HG03558 (cell line): ENCODE data around the gene RGS19.

ENCODE experiments used
- ATAC-seq: cut with Tn5 transposase; IDR thresholded peaks from one replicate; pipeline ENCODE4 v1.9.1; 2021; ENCODE audit warnings: moderate number of reproducible peaks; ENCODE audit not compliant: unreplicated experiment; ENCODE audit errors: extremely low read depth

The RGS19 gene

DNA sequence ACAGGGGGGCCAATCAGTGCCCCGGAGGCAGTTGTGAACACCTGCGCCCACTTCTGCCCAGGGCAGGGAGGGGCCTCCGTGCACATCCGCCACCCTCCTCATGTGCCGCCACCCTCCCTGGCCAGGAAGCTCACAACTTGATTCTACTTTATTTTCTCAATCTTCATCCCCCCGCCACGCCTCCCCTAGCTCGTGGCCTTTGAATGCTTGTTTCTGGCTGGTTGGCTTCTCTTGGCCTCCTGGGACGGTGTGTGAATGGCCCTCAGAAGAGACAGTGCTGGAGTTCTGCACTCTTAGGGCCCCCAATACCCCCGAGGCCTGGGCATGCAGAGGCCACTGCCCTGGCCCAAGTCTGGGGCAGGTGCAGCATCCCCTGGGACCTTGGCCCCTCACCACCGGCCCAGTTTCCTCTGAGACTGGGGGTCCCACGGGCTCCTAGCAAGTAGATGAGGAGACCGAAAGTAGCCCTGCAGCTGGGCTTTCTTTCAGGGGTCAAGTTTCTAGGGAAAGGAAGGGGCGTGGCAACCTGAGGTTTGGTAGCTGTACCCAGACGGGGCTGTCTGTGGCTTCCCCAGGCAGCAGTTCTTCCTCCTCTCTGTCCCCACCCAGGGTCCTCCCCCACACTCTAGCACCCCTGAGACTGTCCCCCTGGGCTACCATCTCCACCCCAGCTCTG, 1.3 kb downstream of the RGS19 start:
- no peak for ATAC-seq

GRCh38 chr20:64077541-64077875, 1.8 kb downstream of the RGS19 start:
- no peak for ATAC-seq

DNA sequence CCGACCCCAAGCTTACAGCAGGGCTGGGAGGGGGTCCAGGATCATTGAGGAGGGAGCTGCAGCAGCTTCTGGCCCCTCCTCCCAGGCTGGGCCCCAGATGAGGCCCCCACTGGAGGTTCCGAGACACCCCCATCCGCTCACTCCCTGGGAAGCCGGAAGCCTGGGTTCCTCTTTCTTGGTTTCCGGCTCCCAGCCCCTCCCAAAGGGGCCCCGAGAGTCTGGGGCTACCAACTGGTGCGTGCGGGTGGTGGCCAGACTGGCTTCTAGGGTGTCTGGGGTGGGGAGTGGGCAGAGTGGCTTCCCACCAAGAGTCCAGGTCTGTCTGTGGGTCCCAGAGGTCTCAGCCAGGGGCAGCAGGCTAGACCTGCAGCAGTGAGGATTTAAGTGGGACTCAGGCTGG, 2.2 kb downstream of the RGS19 start:
- ATAC-seq, result no peak

DNA sequence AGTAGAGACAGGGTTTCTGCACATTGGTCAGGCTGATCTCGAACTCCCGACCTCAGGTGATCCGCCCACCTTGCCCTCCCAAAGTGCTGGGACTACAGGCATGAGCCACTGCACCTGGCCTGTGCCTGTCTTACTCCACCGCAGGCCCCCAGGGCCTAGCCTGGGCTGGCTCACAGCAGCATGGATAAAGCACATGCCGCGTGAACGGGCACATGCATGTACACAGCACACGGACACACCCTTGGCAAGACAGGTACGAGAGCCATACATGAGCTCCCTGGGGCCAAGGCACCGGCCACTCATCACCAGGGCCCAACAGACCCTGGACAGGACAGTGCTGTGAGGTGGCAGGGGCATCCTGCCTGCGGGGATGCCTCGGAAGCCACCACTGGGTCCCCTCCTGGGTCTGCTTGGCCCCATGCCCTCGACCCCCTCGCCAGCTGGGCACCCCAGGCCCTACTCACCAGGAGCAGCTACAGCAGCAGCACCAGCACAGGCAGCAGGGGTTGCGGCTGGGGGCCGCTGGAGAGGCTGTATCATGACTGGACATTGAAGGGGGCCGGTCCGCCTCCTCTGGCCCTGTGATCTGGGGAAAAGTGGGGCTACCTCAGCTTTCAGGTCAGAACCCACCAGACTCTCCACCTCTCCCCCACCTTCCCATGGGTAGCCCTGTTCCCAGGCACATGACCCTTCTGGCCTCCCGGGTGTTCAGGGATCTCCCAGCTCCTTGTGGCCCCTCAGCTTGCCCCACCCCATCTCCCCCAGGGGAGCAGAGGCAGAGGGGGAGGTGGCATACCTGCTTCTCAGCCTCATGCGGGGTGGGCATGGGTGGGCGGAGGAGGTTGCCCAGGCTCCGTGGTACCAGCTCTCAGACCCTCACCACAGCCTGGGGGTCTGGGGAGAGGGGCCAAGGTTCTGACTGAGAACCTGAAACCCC, 3.0 kb downstream of the RGS19 start:
- no peak for ATAC-seq

- no peak for ATAC-seq
Measured at GRCh38 chr20:64075556-64075955, 3.8 kb downstream of the RGS19 start.

DNA sequence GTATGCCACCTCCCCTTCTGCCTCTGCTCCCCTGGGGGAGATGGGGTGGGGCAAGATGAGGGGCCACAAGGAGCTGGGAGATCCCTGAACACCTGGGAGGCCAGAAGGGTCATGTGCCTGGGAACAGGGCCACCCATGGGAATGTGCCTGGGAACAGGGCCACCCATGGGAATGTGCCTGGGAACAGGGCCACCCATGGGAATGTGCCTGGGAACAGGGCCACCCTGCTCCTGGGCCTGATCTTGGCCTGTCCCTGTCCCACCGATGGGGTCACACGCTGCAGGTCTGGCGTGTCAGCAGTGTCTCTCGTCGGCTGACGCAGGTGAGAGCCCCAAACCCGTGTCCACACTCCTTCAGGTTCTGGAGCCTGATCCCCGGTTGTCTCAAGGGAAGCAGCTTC, 4.4 kb downstream of the RGS19 start:
- ATAC-seq, result no peak

- no peak for ATAC-seq
Measured at GRCh38 chr20:64074184-64074789, 5.0 kb downstream of the RGS19 start.

DNA sequence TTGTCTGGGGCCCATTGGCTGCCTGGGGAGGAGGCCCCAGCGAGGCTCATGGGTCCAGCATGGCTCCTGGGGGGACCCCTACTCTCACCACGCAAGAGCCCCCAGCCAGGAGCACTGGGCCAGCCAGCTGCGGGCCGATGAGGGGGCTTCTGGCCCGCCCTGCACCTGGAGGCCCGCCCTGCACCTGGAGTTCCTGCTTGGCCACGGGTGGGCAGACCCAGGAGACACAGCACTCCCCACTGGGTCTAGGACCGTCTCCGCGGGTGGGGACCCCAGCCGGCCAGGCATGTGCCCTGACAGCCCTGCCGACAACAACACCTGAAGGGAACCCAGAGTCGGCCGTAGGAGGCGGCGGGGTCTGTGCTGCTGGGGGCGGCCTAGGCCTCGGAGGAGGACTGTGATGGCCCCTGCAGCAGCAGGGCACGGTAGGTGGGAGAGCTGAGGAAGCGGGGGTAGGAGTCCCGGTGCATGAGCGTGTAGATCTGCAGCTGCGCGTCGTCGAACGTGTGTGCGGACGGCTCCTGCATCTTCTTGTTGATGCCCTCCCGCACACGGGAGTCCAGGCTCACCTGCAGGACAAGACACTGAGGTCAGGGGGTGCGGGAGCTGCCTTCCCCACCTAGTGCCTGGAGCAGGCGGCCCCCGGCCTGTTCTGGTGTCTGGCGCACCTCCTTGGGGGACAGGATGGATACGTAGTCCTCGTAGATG, 5.7 kb downstream of the RGS19 start:
- ATAC-seq, result no peak

- no peak for ATAC-seq
Measured at GRCh38 chr20:64072498-64073063, 6.7 kb downstream of the RGS19 start.

GRCh38 chr20:64071341-64072332, 7.7 kb downstream of the RGS19 start:
- ATAC-seq, result no peak

DNA sequence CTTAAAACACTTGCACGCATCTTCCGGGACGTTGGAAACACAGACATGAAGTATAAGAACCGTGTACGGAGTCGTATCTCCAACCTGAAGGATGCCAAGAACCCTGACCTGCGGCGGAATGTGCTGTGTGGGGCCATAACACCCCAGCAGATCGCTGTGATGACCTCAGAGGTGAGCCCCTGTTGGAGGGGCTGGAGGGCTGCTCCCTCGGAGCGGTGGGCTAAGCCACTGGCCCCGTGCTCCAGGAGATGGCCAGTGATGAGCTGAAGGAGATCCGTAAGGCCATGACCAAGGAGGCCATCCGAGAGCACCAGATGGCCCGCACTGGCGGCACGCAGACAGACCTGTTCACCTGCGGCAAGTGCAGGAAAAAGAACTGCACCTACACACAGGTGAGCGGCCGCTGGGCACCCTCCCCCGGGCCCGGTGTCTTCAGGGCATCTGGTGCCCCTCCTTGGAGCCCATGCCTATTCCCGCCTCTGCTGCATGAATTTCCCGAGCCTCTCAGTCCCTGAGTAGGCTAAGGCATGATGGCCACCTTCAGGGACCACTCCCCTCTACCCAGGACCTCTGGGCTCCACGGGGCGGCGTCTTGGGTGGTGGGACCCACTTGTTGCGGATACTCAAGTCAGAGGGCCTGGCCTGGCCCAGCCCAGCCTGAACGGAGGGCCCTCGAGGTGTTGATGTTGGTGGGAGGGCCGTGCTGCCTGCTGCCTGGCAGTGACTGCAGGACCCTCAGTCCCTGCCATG, 8.9 kb downstream of the RGS19 start:
- ATAC-seq, result no peak

GRCh38 chr20:64069614-64070243, 9.6 kb downstream of the RGS19 start:
- ATAC-seq, result no peak

DNA sequence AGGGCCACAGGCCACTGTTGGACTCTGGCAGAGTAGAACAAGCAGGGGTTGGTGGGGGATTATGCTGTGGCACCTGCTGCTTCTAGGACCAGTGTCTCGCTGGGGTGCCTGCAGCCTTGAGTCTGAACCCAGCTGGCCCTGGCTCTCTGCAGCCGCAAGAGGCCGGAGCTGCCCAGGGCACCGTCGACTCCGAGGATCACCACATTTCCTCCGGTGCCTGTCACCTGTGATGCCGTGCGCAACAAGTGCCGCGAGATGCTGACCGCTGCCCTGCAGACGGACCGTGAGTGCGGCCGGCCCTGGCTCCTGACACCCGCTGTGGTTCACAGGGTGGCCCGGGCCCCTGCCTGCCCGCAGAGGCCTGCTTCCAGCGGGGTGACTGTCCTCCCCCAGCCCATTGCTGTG, 10.1 kb downstream of the RGS19 start:
- ATAC-seq, result no peak

DNA sequence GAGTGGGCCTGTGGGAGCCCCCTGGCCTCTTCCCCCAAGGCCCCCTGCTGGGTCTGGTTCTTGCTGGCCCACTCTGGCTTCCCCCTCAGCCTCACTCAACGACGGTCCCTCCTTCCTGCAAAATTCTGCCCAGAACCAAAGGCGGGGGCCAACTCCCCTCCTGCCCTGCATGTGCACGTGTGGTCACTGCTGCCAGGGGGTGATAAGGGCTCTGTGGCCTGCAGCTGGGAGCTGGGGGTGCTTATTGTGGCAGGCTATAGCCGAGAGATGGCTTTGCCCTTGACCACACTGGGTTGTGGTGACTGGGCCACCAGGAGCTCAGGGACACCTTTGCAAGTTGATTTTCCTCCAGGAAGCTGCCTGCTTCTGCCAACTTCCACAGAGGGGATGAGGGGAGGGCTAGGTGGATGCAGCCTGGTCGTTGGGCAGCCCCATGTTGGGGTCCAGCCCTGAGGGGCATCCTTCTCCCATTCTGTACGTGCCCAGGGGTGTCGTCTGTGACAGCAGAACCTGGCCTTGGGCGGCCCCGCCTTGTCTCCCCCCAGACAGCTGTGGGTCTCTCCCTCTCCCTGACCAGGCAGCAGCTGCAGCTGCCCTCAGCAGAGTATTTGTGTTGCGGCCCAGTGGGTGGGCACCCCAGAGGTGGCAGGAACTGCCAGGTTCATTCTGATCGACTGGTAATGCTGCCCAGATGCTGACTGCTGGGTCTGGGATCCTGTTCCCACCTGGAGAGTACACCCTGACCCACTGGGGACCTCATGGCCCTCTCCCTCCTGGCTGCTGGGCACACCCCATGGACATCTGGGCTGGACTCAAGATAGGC, 10.7 kb downstream of the RGS19 start:
- no peak for ATAC-seq

- no peak for ATAC-seq
Measured at GRCh38 chr20:64067733-64068307, 11.5 kb downstream of the RGS19 start.

GRCh38 chr20:64067005-64067632, 12.2 kb downstream of the RGS19 start:
- no peak for ATAC-seq

DNA sequence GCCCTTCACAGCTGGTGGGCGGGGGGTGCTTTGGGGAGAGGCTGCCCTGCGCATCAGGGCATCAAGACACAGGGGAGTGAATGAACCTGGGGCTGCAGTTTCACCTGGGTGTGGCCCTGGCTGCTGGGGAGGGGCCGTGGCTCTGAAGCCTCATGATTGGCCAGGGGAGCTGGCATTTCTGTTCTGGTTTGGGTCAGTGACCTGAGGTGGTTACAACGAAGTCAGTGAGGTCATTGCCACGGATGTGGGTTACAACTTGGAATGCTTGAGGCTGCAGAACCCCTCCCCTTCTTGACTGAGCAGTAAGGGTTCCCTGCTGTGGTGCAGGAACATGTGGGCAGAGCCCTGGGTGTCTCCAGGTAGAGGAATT, 13.4 kb downstream of the RGS19 start:
- ATAC-seq, result no peak
